Loucy (cell line): ENCODE data around the gene MED26.

Source experiments
- EZH2phosphoT487 ChIP-seq: fragments of 200-600 bp; IDR thresholded peaks from 2 replicates; pipeline ENCODE4 v1.6.1; 2018; ENCODE audit warnings: antibody characterized with exemption, mild to moderate bottlenecking, moderate library complexity, borderline replicate concordance
- TF ChIP-seq, protein P1 (sequence below): fragments of 200-600 bp; sonication (generic); conservative IDR thresholded peaks from 2 replicates; pipeline ENCODE4 v1.5.1; 2014; ENCODE audit warnings: mild to moderate bottlenecking, antibody characterized with exemption, low read length

DNA sequence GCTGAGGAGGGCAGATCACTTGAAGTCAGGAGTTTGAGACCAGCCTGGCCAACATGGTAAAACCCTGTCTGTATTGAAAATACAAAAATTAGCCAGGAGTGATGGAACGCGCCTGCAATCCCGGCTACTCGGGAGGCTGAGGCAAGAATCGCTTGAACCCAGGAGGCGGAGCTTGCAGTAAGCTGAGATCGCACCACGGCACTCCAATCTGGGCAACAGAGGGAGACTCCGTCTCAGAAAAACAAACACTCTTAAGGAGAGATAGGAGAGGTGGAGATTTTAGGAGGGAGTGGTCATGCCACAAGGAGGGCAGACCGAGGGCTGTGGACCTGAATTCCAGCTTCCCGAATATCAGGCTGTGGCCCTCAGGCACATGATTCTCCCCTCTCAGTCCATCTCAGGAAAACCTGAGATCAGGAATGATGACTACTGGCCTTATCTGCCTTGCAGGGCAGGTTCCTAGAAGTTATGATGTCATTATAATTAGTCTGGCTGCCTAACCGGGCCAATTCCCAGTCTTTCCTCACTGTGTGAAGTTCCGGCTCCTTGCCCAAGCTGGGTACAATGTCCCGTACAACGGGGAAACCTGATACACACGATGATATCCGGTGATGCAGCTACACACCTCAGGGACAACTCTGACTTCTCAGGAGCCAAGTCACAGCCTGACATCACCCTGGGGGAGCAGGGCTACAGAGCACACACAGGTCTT lies 58.2 kb downstream of the MED26 start:
- TF ChIP-seq, protein P1, sequence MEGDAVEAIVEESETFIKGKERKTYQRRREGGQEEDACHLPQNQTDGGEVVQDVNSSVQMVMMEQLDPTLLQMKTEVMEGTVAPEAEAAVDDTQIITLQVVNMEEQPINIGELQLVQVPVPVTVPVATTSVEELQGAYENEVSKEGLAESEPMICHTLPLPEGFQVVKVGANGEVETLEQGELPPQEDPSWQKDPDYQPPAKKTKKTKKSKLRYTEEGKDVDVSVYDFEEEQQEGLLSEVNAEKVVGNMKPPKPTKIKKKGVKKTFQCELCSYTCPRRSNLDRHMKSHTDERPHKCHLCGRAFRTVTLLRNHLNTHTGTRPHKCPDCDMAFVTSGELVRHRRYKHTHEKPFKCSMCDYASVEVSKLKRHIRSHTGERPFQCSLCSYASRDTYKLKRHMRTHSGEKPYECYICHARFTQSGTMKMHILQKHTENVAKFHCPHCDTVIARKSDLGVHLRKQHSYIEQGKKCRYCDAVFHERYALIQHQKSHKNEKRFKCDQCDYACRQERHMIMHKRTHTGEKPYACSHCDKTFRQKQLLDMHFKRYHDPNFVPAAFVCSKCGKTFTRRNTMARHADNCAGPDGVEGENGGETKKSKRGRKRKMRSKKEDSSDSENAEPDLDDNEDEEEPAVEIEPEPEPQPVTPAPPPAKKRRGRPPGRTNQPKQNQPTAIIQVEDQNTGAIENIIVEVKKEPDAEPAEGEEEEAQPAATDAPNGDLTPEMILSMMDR, result no peak
- no peak for TF ChIP-seq EZH2phosphoT487
